ENCODE results near the gene PTTG1IP. TPM values are rescaled to one million over a fixed set of nuclear protein-coding genes. Genes with fewer than 3 reads are reported as not detected.

The PTTG1IP gene
- total and polyA plus RNA-seq, 2 donors (not counting 1 experiment from before 2014, with no cell fraction given), result 30.7 to 58.6 TPM

- Mint-ChIP-seq H3K27me3 (no peaks in the 10 kb centered on the region), H3K4me3 (peak overlapping the region; percentile 74), H3K27ac (peak overlapping the region; percentile 84), H3K9me3 (ENCODE audit: insufficient read depth) (peaks cover 6% of the 10 kb centered on the region), H3K4me1 (peaks cover 8% of the 10 kb centered on the region)
- peaks cover 36% of the 10 kb centered on the region for H4K20me1 ChIP-seq (ENCODE audit: control insufficient read depth, insufficient read depth, low read length, poor library complexity, severe bottlenecking)
- peaks cover 5 to 16% of the 10 kb centered on the region in 2 donors for H3K4me1 ChIP-seq (ENCODE audit: control insufficient read depth in 2 of 2, insufficient read depth in 2 of 2, low read length in 2 of 2)
- ChIA-PET POLR2A (no interaction called here), CTCF (interaction anchor here (1.6 kb wide), 1 partner anchor 17 kb away, joined by 8 read pairs; the partner anchor contains the start of gene UBE2G2)
- H3K79me2 ChIP-seq (ENCODE audit: control insufficient read depth, insufficient read depth, low read length), result peaks cover 31% of the 10 kb centered on the region
- peak overlapping the region; percentile 69 to 95 for H3K27ac ChIP-seq (ENCODE audit: low read length in 2 of 2)
- no peaks in the 10 kb centered on the region for H3K36me3 ChIP-seq (replicated peaks in 1 of 2; ENCODE audit: control extremely low read depth in 1 of 2, control insufficient read depth in 1 of 2, extremely low read depth in 1 of 2, insufficient read depth in 2 of 2, low read length in 1 of 2)
- TF ChIP-seq CTCF (IDR thresholded peaks at IDR 0.05) (no peak), EZH2 (IDR thresholded peaks at IDR 0.05; ENCODE audit: borderline replicate concordance, insufficient read depth, low read depth, low read length, poor library complexity, severe bottlenecking) (no peak)
- peaks cover 3 to 21% (median 11%) of the 10 kb centered on the region in 3 donors for H3K9me3 ChIP-seq (ENCODE audit: control extremely low read depth in 1 of 3, control insufficient read depth in 2 of 3, insufficient read depth in 1 of 3, low read length in 2 of 3)
- no peaks in the 10 kb centered on the region for H3K27me3 ChIP-seq (replicated peaks in 1 of 4; ENCODE audit: control extremely low read depth in 1 of 4, control insufficient read depth in 3 of 4, insufficient read depth in 4 of 4, low read length in 3 of 4)
- no peak for DNase-seq
- 64% methylated on average over 37 of the region's 37 CpGs for WGBS (ENCODE audit: insufficient coverage)
- intact Hi-C loops (cut with micrococcal nuclease), result loop anchor here (5.0 to 10.0 kb wide), 3 partner anchors 114 to 1844 kb away; partner anchors contain the start of genes ADARB1 and PKNOX1
- peak overlapping the region; percentile 7 to 80 (median 75) for H3K4me3 ChIP-seq (ENCODE audit: control extremely low read depth in 1 of 5, extremely low read depth in 1 of 5, insufficient read depth in 1 of 5, low read depth in 2 of 5, low read length in 4 of 5)
- H3K9ac ChIP-seq (ENCODE audit: low read length), result peak overlapping the region; percentile 92
- H2AFZ ChIP-seq (ENCODE audit: insufficient read depth, low read depth, low read length, poor library complexity, severe bottlenecking), result peak overlapping the region; percentile 85
- peak overlapping the region; percentile 98 for H3K4me2 ChIP-seq (replicated peaks; ENCODE audit: low read depth, low read length, poor library complexity, severe bottlenecking)
- ATAC-seq (ENCODE audit: low read depth), result no peak
Measured at GRCh38 chr21:44818640-44819011, 54.9 kb downstream of the PTTG1IP start.

DNA sequence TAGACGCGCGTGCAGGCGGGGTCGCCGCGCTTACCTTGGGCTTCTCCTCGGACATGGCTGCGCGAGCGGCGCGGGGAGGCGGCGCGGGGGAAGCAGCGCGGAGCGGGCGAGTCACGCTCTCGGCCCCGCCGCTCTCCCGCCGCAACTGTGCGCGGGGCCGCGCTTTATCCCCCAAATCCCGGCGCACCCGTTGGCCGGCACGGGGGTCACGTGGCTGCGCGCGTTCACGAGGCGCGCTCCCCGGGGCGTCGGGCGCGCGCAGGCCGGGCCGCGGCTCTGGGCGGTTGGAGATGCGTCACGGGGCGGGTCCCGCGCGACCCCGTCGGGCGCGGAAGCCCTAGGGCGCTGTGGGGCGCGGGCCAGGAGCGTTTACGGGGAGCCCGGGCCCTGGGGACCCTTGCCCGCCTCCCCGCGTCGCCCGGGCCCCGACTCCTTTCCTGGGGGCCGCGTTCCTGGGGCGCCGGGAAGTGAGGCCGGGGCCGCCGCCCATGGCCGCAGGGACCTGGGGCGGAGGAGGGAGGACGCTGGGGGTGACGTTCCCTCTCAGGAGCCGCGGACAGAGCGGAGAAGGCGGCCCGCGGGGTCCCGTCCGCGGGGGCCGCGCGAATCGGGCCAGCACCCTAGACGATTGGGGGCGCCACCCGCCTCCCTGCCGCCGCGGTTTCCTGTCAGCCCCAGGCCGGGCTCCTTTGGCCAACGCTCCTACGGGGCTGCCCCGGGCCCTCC, 55.4 kb downstream of the PTTG1IP start, which contains the start of gene SUMO3:
TSS of gene SUMO3 (minus strand) at position 149 of the 726 bp plus-strand sequence. CDS start at position 55, 94 bp downstream.
- peaks cover 42% of the 10 kb centered on the region for H4K20me1 ChIP-seq (ENCODE audit: control insufficient read depth, insufficient read depth, low read length, poor library complexity, severe bottlenecking)
- H3K79me2 ChIP-seq (ENCODE audit: control insufficient read depth, insufficient read depth, low read length), result peaks cover 36% of the 10 kb centered on the region
- intact Hi-C loops (cut with micrococcal nuclease), result loop anchor here (1.0 to 10.0 kb wide), 5 partner anchors 17 to 1843 kb away; partner anchors contain the start of genes ADARB1, CFAP410, PKNOX1 and UBE2G2
- peak within 1 kb of the TSS; percentile 92 for H3K9ac ChIP-seq (ENCODE audit: low read length)
- H3K4me1 ChIP-seq (ENCODE audit: control insufficient read depth in 2 of 2, insufficient read depth in 2 of 2, low read length in 2 of 2), result peaks cover 5 to 16% of the 10 kb centered on the region in 2 donors
- no peaks in the 10 kb centered on the region for H3K36me3 ChIP-seq (replicated peaks in 1 of 2; ENCODE audit: control extremely low read depth in 1 of 2, control insufficient read depth in 1 of 2, extremely low read depth in 1 of 2, insufficient read depth in 2 of 2, low read length in 1 of 2)
- H3K9me3 ChIP-seq (ENCODE audit: control extremely low read depth in 1 of 3, control insufficient read depth in 2 of 3, insufficient read depth in 1 of 3, low read length in 2 of 3), result peaks cover 3 to 21% (median 8%) of the 10 kb centered on the region in 3 donors
- H2AFZ ChIP-seq (ENCODE audit: insufficient read depth, low read depth, low read length, poor library complexity, severe bottlenecking), result peak within 1 kb of the TSS; percentile 85
- peak; percentile 62 for ATAC-seq (ENCODE audit: low read depth)
- CTCF ChIA-PET, result interaction anchor here (0.6 to 1.6 kb wide), 3 partner anchors 17 to 132 kb away, joined by 3 to 8 read pairs (median 5); partner anchors contain the start of gene UBE2G2
- H3K27me3 Mint-ChIP-seq, result no peaks in the 10 kb centered on the region
- peak within 1 kb of the TSS; percentile 84 for H3K27ac Mint-ChIP-seq
- POLR2A ChIA-PET, result interaction anchor here (0.6 to 1.4 kb wide), 5 partner anchors 14 to 114 kb away, joined by 3 to 12 read pairs (median 4); partner anchors contain the start of gene UBE2G2
- H3K9me3 Mint-ChIP-seq (ENCODE audit: insufficient read depth), result peaks cover 6% of the 10 kb centered on the region
- peak within 1 kb of the TSS; percentile 7 to 80 (median 75) for H3K4me3 ChIP-seq (ENCODE audit: control extremely low read depth in 1 of 5, extremely low read depth in 1 of 5, insufficient read depth in 1 of 5, low read depth in 2 of 5, low read length in 4 of 5)
- no peak for TF ChIP-seq EZH2 (IDR thresholded peaks at IDR 0.05; ENCODE audit: borderline replicate concordance, insufficient read depth, low read depth, low read length, poor library complexity, severe bottlenecking)
- TF ChIP-seq CTCF (IDR thresholded peaks at IDR 0.05), result no peak
- under 1% methylated on average over 108 of the region's 108 CpGs for WGBS (ENCODE audit: insufficient coverage)
- peak within 1 kb of the TSS; percentile 98 for H3K4me2 ChIP-seq (replicated peaks; ENCODE audit: low read depth, low read length, poor library complexity, severe bottlenecking)
- peak within 1 kb of the TSS; percentile 74 for H3K4me3 Mint-ChIP-seq
- no peaks in the 10 kb centered on the region for H3K27me3 ChIP-seq (replicated peaks in 1 of 4; ENCODE audit: control extremely low read depth in 1 of 4, control insufficient read depth in 3 of 4, insufficient read depth in 4 of 4, low read length in 3 of 4)
- DNase-seq, result peak; percentile 95
- H3K4me1 Mint-ChIP-seq, result peaks cover 8% of the 10 kb centered on the region
- peak within 1 kb of the TSS; percentile 69 to 95 for H3K27ac ChIP-seq (ENCODE audit: low read length in 2 of 2)
